ENCODE data around the gene PTPRA. TPM values are rescaled to one million over a fixed set of nuclear protein-coding genes. Genes with fewer than 3 reads are reported as not detected.

Gene PTPRA
- total RNA-seq, 1 experiment from 2014 or later: 47.2 TPM

- TF ChIP-seq, protein P1, sequence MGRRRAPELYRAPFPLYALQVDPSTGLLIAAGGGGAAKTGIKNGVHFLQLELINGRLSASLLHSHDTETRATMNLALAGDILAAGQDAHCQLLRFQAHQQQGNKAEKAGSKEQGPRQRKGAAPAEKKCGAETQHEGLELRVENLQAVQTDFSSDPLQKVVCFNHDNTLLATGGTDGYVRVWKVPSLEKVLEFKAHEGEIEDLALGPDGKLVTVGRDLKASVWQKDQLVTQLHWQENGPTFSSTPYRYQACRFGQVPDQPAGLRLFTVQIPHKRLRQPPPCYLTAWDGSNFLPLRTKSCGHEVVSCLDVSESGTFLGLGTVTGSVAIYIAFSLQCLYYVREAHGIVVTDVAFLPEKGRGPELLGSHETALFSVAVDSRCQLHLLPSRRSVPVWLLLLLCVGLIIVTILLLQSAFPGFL (CRISPR knock-in tag; IDR thresholded peaks at IDR 0.05; ENCODE audit: borderline replicate concordance): peak; percentile 58; the same call in 1 of the 2 replicates
- no peak for TF ChIP-seq CTCF (IDR thresholded peaks at IDR 0.05)
- 0 out of 2 replicates have a peak, but pooled peaks have one; percentile 8 for TF ChIP-seq ATF3 (CRISPR knock-in tag; conservative IDR thresholded peaks at IDR 0.05)
- TF ChIP-seq ZNF232 (CRISPR knock-in tag; IDR thresholded peaks at IDR 0.05): no peak
- TF ChIP-seq IRF1 (CRISPR knock-in tag; IDR thresholded peaks at IDR 0.05): peak; percentile 81; the same call in 1 of the 2 replicates
- TF ChIP-seq ZNF219 (CRISPR knock-in tag; IDR thresholded peaks at IDR 0.05; ENCODE audit: borderline replicate concordance): no peak; the same call in 1 of the 2 replicates
- TF ChIP-seq NFATC4 (CRISPR knock-in tag; IDR thresholded peaks at IDR 0.05): no peak
- no peak for TF ChIP-seq CREB1 (CRISPR knock-in tag; IDR thresholded peaks at IDR 0.05)
- peak; percentile 83 for TF ChIP-seq JUN (CRISPR knock-in tag; IDR thresholded peaks at IDR 0.05)
- no peak for TF ChIP-seq ZNF423 (CRISPR knock-in tag; IDR thresholded peaks at IDR 0.05)
- TF ChIP-seq FOXP1 (CRISPR knock-in tag; IDR thresholded peaks at IDR 0.05; ENCODE audit: borderline replicate concordance): peak; percentile 83; the same call in 1 of the 2 replicates
- TF ChIP-seq, protein P2, sequence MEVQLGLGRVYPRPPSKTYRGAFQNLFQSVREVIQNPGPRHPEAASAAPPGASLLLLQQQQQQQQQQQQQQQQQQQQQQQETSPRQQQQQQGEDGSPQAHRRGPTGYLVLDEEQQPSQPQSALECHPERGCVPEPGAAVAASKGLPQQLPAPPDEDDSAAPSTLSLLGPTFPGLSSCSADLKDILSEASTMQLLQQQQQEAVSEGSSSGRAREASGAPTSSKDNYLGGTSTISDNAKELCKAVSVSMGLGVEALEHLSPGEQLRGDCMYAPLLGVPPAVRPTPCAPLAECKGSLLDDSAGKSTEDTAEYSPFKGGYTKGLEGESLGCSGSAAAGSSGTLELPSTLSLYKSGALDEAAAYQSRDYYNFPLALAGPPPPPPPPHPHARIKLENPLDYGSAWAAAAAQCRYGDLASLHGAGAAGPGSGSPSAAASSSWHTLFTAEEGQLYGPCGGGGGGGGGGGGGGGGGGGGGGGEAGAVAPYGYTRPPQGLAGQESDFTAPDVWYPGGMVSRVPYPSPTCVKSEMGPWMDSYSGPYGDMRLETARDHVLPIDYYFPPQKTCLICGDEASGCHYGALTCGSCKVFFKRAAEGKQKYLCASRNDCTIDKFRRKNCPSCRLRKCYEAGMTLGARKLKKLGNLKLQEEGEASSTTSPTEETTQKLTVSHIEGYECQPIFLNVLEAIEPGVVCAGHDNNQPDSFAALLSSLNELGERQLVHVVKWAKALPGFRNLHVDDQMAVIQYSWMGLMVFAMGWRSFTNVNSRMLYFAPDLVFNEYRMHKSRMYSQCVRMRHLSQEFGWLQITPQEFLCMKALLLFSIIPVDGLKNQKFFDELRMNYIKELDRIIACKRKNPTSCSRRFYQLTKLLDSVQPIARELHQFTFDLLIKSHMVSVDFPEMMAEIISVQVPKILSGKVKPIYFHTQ (CRISPR knock-in tag; IDR thresholded peaks at IDR 0.05): no peak
- no peak for TF ChIP-seq GRHL2 (CRISPR knock-in tag; IDR thresholded peaks at IDR 0.05; ENCODE audit: insufficient replicate concordance, severe bottlenecking)
- peak; percentile 74; the same call in 1 of the 2 replicates for TF ChIP-seq FOXP4 (CRISPR knock-in tag; IDR thresholded peaks at IDR 0.05)
- peak; percentile 20; the same call in 1 of the 2 replicates for TF ChIP-seq ZNF263 (CRISPR knock-in tag; IDR thresholded peaks at IDR 0.05; ENCODE audit: low read depth)
- 0 out of 2 replicates have a peak, but pooled peaks have one; percentile 64 for TF ChIP-seq ATF1 (CRISPR knock-in tag; IDR thresholded peaks at IDR 0.05)
- peak; percentile 27; the same call in 1 of the 2 replicates for TF ChIP-seq FOXK1 (CRISPR knock-in tag; IDR thresholded peaks at IDR 0.05)
- TF ChIP-seq, protein P3, sequence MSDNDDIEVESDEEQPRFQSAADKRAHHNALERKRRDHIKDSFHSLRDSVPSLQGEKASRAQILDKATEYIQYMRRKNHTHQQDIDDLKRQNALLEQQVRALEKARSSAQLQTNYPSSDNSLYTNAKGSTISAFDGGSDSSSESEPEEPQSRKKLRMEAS (CRISPR knock-in tag; IDR thresholded peaks at IDR 0.05): peak; percentile 99
- TF ChIP-seq ZNF396 (CRISPR knock-in tag; IDR thresholded peaks at IDR 0.05; ENCODE audit: borderline replicate concordance): no peak
- TF ChIP-seq ZBTB43 (CRISPR knock-in tag; IDR thresholded peaks at IDR 0.05): peak; percentile 90; the same call in 1 of the 2 replicates
- TF ChIP-seq RELA (CRISPR knock-in tag; IDR thresholded peaks at IDR 0.05; ENCODE audit: borderline replicate concordance): peak; percentile 86; the same call in 1 of the 2 replicates
- TF ChIP-seq, protein P4, sequence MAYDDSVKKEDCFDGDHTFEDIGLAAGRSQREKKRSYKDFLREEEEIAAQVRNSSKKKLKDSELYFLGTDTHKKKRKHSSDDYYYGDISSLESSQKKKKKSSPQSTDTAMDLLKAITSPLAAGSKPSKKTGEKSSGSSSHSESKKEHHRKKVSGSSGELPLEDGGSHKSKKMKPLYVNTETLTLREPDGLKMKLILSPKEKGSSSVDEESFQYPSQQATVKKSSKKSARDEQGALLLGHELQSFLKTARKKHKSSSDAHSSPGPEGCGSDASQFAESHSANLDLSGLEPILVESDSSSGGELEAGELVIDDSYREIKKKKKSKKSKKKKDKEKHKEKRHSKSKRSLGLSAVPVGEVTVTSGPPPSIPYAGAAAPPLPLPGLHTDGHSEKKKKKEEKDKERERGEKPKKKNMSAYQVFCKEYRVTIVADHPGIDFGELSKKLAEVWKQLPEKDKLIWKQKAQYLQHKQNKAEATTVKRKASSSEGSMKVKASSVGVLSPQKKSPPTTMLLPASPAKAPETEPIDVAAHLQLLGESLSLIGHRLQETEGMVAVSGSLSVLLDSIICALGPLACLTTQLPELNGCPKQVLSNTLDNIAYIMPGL (CRISPR knock-in tag; IDR thresholded peaks at IDR 0.05): no peak; the same call in 1 of the 2 replicates
- peak; percentile 99 for TF ChIP-seq USF1 (CRISPR knock-in tag; IDR thresholded peaks at IDR 0.05)
Measured at GRCh38 chr20:2840138-2840966, 32.9 kb upstream of the PTPRA start, which contains the start of the genes PCED1A and VPS16 (continued).

Measured in WTC11 (cell line).